ENCODE results near the gene KDM2B. TPM values are rescaled to one million over a fixed set of nuclear protein-coding genes. Genes with fewer than 3 reads are reported as not detected.
A peak's percentile ranks its signal among the peaks of the same experiment; 100 is the strongest.
"Not testable (repeated sequence)": the region's sequence is repeated elsewhere in the genome, so short reads cannot be mapped to it uniquely, and the experiment has no call there.

Gene KDM2B
- total RNA-seq, 4 donors from 2014 or later, result 13.6 to 23.5 (median 20.0) TPM

DNA sequence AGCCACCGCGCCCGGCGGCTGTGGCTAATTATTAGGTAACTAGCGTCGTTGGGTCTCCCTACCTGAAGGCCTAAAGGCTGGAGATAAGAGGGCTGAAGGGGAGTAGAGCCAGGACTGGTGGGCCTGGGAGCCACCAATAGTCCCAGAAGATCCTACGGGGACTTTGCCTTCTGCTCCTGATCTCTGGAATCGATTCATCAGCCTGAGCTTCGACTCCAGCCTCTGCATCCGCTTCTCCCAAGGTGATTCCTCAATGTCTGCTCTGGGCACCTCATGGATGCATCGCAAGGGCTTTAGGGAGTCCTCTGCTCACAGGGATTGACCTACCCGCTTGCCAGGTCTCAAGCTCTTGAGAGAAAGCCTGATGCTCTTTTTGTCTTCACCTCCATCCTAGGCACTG, 14.7 kb upstream of the KDM2B start:
- intact Hi-C loops (cut with DNase I), result no loop called here
- 91% methylated on average over 12 of the region's 12 CpGs for WGBS
- H3K4me1 ChIP-seq, result peaks cover 6 to 8% (median 7%) of the 10 kb centered on the region in 4 donors

DNA sequence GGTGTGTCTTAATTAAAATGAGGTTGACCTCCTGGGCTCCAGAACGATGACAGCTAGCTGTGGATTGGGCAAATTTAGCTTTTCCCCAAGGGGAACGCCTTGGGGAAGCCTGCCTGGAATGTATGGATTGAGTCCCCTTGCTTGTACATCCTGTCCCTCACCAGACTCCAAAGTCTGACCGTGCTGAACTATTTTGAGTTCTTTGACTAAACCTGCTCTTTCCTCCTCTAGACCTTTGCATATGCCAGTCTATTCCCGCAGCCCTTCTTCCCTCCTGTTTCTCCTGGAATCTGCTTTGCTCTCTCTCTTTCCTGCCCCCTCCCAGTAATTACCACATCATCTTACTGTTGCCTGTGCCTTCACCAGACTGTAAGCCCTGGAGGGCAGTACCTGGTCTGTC, 11.5 kb upstream of the KDM2B start:
- Histone ChIP-seq H3K27me3 (no peaks in the 10 kb centered on the region), H3K9me3 (no peaks in the 10 kb centered on the region), H3K36me3 (no peaks in the 10 kb centered on the region), H3K4me1 (peaks cover 8 to 18% (median 14%) of the 10 kb centered on the region in 4 donors), H3K27ac (replicated peaks in 1 of 4) (no peak overlapping the region), H3K4me3 (no peak overlapping the region)
- TF ChIP-seq, protein P1, sequence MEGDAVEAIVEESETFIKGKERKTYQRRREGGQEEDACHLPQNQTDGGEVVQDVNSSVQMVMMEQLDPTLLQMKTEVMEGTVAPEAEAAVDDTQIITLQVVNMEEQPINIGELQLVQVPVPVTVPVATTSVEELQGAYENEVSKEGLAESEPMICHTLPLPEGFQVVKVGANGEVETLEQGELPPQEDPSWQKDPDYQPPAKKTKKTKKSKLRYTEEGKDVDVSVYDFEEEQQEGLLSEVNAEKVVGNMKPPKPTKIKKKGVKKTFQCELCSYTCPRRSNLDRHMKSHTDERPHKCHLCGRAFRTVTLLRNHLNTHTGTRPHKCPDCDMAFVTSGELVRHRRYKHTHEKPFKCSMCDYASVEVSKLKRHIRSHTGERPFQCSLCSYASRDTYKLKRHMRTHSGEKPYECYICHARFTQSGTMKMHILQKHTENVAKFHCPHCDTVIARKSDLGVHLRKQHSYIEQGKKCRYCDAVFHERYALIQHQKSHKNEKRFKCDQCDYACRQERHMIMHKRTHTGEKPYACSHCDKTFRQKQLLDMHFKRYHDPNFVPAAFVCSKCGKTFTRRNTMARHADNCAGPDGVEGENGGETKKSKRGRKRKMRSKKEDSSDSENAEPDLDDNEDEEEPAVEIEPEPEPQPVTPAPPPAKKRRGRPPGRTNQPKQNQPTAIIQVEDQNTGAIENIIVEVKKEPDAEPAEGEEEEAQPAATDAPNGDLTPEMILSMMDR (IDR thresholded peaks at IDR 0.05), result no peak
- no peak for TF ChIP-seq POLR2A (IDR thresholded peaks at IDR 0.05; ENCODE audit: low read depth)
- no peak for TF ChIP-seq EP300 (IDR thresholded peaks at IDR 0.05)
- no peak for TF ChIP-seq POLR2AphosphoS5 (IDR thresholded peaks at IDR 0.05)
- 82% methylated on average over 4 of the region's 4 CpGs for WGBS
- DNase-seq (ENCODE audit: extremely low spot score), result no peak
- intact Hi-C loops (cut with DNase I), result no loop called here

More for the DNA sequence above, 14.7 kb upstream of the KDM2B start:
- no peak for DNase-seq (ENCODE audit: extremely low spot score)
- Histone ChIP-seq H3K36me3 (no peaks in the 10 kb centered on the region), H3K4me3 (no peak overlapping the region), H3K27me3 (no peaks in the 10 kb centered on the region), H3K9me3 (no peaks in the 10 kb centered on the region), H3K27ac (replicated peaks in 1 of 4) (no peak overlapping the region)
- TF ChIP-seq POLR2AphosphoS5 (IDR thresholded peaks at IDR 0.05) (no peak), EP300 (IDR thresholded peaks at IDR 0.05) (no peak), POLR2A (IDR thresholded peaks at IDR 0.05; ENCODE audit: low read depth) (no peak)
- TF ChIP-seq, protein P1 (IDR thresholded peaks at IDR 0.05), result no peak

GRCh38 chr12:121590476-121591143, 9.8 kb upstream of the KDM2B start:
- Histone ChIP-seq H3K9me3 (no peaks in the 10 kb centered on the region), H3K4me1 (peaks cover 8 to 18% (median 14%) of the 10 kb centered on the region in 4 donors), H3K36me3 (no peaks in the 10 kb centered on the region), H3K27ac (replicated peaks in 1 of 4) (peak overlapping the region; percentile 84 to 89 (median 86)), H3K27me3 (no peaks in the 10 kb centered on the region), H3K4me3 (peak overlapping the region; percentile 55 to 61 (median 56))
- TF ChIP-seq POLR2AphosphoS5 (IDR thresholded peaks at IDR 0.05), result no peak
- no peak for TF ChIP-seq EP300 (IDR thresholded peaks at IDR 0.05)
- TF ChIP-seq, protein P1 (IDR thresholded peaks at IDR 0.05), result no peak
- TF ChIP-seq POLR2A (IDR thresholded peaks at IDR 0.05; ENCODE audit: low read depth), result no peak
- no peak for DNase-seq (ENCODE audit: extremely low spot score)
- WGBS, result 17% methylated on average over 10 of the region's 10 CpGs
- intact Hi-C loops (cut with DNase I), result no loop called here

DNA sequence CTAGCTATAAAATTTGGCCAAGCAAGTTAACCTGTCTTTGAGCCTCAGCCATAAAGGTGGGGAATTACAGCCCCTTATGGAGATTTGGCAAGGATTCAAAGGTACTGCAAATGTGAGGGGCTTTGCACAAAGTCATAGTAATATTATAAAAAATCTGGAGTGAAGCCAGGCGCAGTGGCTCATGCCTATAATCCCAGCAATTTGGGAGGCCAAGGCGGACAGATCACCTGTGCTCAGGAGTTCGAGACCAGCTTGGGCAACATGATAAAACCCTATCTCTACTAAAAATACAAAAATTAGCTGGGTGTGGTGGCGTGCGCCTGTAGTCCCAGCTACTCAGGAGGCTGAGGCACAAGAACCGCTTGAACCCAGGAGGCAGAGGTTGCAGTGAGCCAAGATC, 4.1 kb upstream of the KDM2B start:
- not testable (repeated sequence) for H3K27ac ChIP-seq (replicated peaks in 1 of 4); H3K27me3 ChIP-seq; H3K36me3 ChIP-seq; DNase-seq (ENCODE audit: extremely low spot score); H3K4me3 ChIP-seq; H3K9me3 ChIP-seq
- H3K4me1 ChIP-seq, result peaks cover 23 to 33% (median 28%) of the 10 kb centered on the region in 4 donors
- intact Hi-C loops (cut with DNase I), result loop anchor here (5.0 kb wide), 1 partner anchor 37 kb away; no protein-coding TSS in a partner anchor
- WGBS, result 95% methylated on average over 6 of the region's 6 CpGs

GRCh38 chr12:121583334-121583661, 2.5 kb upstream of the KDM2B start:
- not testable (repeated sequence) for H3K27me3 ChIP-seq; H3K4me3 ChIP-seq; DNase-seq (ENCODE audit: extremely low spot score); H3K36me3 ChIP-seq; H3K9me3 ChIP-seq
- peaks cover 29 to 42% (median 37%) of the 10 kb centered on the region in 4 donors for H3K4me1 ChIP-seq
- 93% methylated on average over 2 of the region's 2 CpGs for WGBS
- intact Hi-C loops (cut with DNase I), result loop anchor here (5.0 kb wide), 1 partner anchor 39 kb away; no protein-coding TSS in a partner anchor
- H3K27ac ChIP-seq (replicated peaks in 1 of 4), result peak overlapping the region in 1 of 4 donors; percentile 93

Measured in esophagus muscularis mucosa (tissue), 4 donors.